CD4-positive, CD25-positive, alpha-beta regulatory T cell (primary cell): Measurements from ENCODE around the gene PIM3. TPM values are rescaled to one million over a fixed set of nuclear protein-coding genes. Genes with fewer than 3 reads are reported as not detected.
A peak's percentile ranks its signal among the peaks of the same experiment; 100 is the strongest.

Experiments used
- ATAC-seq, 2 donors: fragments of 150-1000 bp; cut with Tn5 transposase; one replicate each; pipeline ENCODE4 v1.10.0; 2021; ENCODE audit warnings: low read depth in 2 of 2, moderate number of reproducible peaks in 2 of 2, moderate library complexity in 1 of 2
- DNase-seq, 3 donors: peaks; one replicate each; pipeline versions ENCODE4 v3.0.0 to v3.0.0-alpha.2; 2012 to 2022; ENCODE audit warnings: mixed read lengths in 1 of 3
- H3K27ac ChIP-seq: one replicate; pipeline ENCODE4 v1.7.0; 2013; ENCODE audit warnings: mild to moderate bottlenecking, low read length; ENCODE audit not compliant: insufficient read depth, poor library complexity, severe bottlenecking
- H3K27me3 ChIP-seq: one replicate; pipeline ENCODE4 v1.7.0; 2013; ENCODE audit warnings: low read length; ENCODE audit not compliant: control insufficient read depth, insufficient read depth
- H3K36me3 ChIP-seq: one replicate; pipeline ENCODE4 v1.7.0; 2013; ENCODE audit warnings: mild to moderate bottlenecking, low read length, moderate library complexity; ENCODE audit not compliant: control insufficient read depth, insufficient read depth
- H3K4me1 ChIP-seq: 2 replicates; pipeline ENCODE4 v1.7.0; 2013; ENCODE audit warnings: mild to moderate bottlenecking, low read length; ENCODE audit not compliant: insufficient read depth, control insufficient read depth, poor library complexity, severe bottlenecking
- H3K4me3 ChIP-seq: one replicate; pipeline ENCODE4 v1.7.0; 2013; ENCODE audit warnings: low read depth, mild to moderate bottlenecking, low read length, moderate library complexity
- H3K9me3 ChIP-seq, 2 experiments: 1 replicate in 1 of 2; 2 replicates in 1 of 2; pipeline ENCODE4 v1.7.0; 2013; ENCODE audit warnings: low read length in 2 of 2, mild to moderate bottlenecking in 1 of 2, moderate library complexity in 1 of 2; ENCODE audit not compliant: control insufficient read depth in 2 of 2
- H3K27ac Mint-ChIP-seq, 3 donors: one replicate each; pipeline ENCODE4 v1.8.0; 2020 to 2022; ENCODE audit warnings: mild to moderate bottlenecking in 3 of 3, mixed read lengths in 3 of 3, moderate library complexity in 2 of 3
- H3K27me3 Mint-ChIP-seq: one replicate; pipeline ENCODE4 v1.8.0; 2022; ENCODE audit warnings: mild to moderate bottlenecking, mixed read lengths
- H3K36me3 Mint-ChIP-seq: one replicate; pipeline ENCODE4 v1.8.0; 2020; ENCODE audit warnings: mixed read lengths
- H3K4me1 Mint-ChIP-seq, 4 donors: one replicate each; pipeline ENCODE4 v1.8.0; 2020 to 2022; ENCODE audit warnings: mixed read lengths in 4 of 4, mild to moderate bottlenecking in 1 of 4
- H3K4me3 Mint-ChIP-seq, 4 donors: one replicate each; pipeline ENCODE4 v1.8.0; 2020 to 2022; ENCODE audit warnings: mild to moderate bottlenecking in 4 of 4, mixed read lengths in 4 of 4, moderate library complexity in 3 of 4
- H3K9me3 Mint-ChIP-seq, 7 donors: one replicate each; pipeline ENCODE4 v1.8.0; 2020 to 2022; ENCODE audit warnings: mixed read lengths in 7 of 7, mild to moderate bottlenecking in 3 of 7, moderate library complexity in 2 of 7
- polyA plus RNA-seq, 4 donors: library from polyadenylated mRNA; unstranded; fragments of 300-500 nt; fragmentation: Illumina TruSeq; gene quantifications; one replicate each; pipeline ENCODE4 v1.2.3, GENCODE V29; 2021
- total RNA-seq: library from RNA; stranded (reverse); gene quantifications from one replicate; pipeline ENCODE4 v1.2.3, GENCODE V29; 2022

PIM3 gene
- total and polyA plus RNA-seq, 5 donors from 2014 or later = 34.0 to 294 (median 41.3) TPM

DNA sequence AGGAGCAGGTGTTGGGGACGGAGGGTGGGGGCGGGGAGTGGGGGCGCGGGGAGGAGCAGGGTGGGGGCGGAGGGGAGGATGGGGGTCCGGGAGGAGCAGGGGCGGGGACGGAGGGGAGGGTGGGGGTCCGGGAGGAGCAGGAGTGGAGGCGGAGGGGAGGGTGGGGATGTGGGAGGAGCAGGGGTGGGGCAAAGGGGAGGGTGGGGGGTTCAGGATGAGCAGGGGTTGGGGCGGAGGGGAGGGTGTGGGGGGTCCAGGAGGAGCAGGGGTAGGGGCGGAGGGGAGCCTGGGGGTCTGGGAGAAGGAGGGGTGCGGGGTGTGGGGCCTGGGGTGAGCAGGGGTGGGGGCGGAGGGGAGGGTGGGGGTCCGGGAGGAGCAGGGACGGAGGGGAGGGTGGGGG, 25.0 kb upstream of the PIM3 start:
- Histone ChIP-seq H3K27me3 (no peaks in the 10 kb centered on the region), H3K27ac (peak overlapping the region; percentile 96), H3K4me1 (peaks cover 51% of the 10 kb centered on the region), H3K4me3 (no peak overlapping the region), H3K9me3 (no peaks in the 10 kb centered on the region), H3K36me3 (no peaks in the 10 kb centered on the region)
- ATAC-seq = no peak
- Mint-ChIP-seq H3K36me3 (no peaks in the 10 kb centered on the region), H3K27me3 (no peaks in the 10 kb centered on the region), H3K9me3 (peaks cover 0 to 2% (median 0%) of the 10 kb centered on the region in 7 donors), H3K4me3 (peak overlapping the region in 3 of 4 donors; percentile 32 to 72 (median 68)), H3K4me1 (peaks cover 5 to 48% (median 14%) of the 10 kb centered on the region in 4 donors), H3K27ac (no peak overlapping the region)
- DNase-seq = peak in 2 of 3 donors; percentile 35 to 50

DNA sequence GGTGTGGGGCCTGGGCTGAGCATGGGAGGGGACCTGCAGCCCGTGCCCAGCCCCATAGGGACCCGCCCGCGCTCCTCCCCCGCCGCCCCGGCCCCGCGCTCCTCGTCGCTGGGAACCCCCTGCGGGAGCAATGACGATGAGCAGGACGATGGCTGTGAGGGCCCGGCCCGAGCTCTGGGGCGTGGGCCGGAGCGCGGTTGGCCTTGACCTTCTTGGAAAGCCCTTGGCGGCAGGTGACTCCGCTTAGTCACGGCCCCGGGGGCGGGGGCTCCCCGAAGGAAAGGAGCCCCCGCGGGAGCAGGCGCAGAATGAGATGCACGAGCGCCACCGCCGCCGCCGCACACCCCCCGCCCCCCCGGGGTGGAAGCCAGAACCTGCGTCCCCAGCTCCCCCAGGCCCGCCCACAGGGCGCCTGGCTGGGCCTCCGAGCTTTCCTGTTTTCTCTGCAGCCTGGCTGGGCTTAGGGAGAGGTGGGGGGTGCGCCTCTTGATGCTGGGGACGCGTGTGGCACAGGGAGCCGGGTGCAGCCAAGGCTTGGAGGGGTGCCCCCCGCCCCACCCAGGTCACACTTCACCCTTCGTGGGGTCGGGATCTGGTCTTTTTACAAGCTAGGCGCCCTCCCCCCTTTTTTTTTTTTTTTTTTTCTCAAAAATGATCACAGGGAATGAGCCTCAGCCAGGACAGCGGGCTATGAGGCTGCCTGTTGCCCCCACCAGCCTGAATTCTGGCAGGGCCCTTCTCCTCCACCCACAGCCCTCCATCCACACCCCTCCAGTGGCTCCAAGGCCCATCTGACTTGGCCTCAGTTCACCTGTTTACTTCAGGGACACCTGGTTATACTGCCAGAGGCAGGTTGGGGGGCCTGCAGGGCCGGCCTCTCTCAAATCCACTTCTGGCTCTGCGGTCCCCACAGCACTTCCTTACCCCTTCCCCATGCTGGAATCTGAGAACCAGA, 24.3 kb upstream of the PIM3 start:
- peak overlapping the region; percentile 96 for H3K27ac ChIP-seq
- peak overlapping the region; percentile 68 to 75 (median 71) for H3K4me3 Mint-ChIP-seq
- no peaks in the 10 kb centered on the region for H3K36me3 ChIP-seq
- no peaks in the 10 kb centered on the region for H3K9me3 ChIP-seq
- no peaks in the 10 kb centered on the region for H3K36me3 Mint-ChIP-seq
- H3K27me3 ChIP-seq = no peaks in the 10 kb centered on the region
- ATAC-seq = peak; percentile 72 to 73
- H3K9me3 Mint-ChIP-seq = peaks cover 0 to 2% (median 0%) of the 10 kb centered on the region in 7 donors
- H3K4me1 Mint-ChIP-seq = peaks cover 0 to 43% (median 15%) of the 10 kb centered on the region in 4 donors
- peaks cover 44% of the 10 kb centered on the region for H3K4me1 ChIP-seq
- H3K27ac Mint-ChIP-seq = peak overlapping the region; percentile 60 to 91 (median 90)
- no peaks in the 10 kb centered on the region for H3K27me3 Mint-ChIP-seq
- peak; percentile 85 to 93 (median 88) for DNase-seq
- no peak overlapping the region for H3K4me3 ChIP-seq

DNA sequence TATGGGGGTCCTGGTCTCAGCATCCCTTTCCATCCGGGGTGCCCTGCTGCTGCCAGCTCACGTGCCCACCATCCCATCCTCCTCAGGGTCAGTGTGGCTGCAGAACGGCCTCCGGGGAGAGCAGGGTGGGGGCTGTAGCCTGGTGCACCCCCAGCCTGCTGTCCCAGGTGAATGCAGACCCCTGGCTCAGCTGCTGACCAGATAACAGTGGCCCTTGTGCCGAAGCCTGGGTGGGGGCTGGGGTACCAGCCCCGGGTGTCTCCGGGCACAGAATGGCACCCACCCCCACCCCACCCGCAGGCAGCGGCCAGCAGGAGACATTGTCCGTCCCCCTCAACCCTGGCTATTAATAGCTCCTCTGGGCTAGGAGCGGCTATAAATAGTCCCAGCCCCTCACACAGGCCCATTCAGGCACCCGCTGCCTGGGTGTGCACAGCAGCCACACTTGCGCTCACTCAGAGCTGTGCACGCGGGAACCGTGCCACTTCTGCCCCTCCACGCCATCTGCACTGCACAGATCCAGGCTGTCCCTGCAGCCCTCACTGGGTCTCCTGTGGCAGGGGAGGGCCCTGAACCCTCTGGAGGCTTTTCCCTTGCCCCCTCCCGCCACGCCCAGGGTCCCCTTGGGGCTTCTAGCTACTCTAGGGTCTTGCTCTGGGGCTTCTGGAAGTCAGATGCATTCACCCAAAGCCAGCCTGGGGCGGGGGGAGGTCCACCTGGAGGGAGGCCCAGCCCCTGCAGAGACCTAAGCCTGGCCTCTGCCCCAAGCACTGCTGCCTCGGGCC, 23.4 kb upstream of the PIM3 start:
- H3K4me1 ChIP-seq = peaks cover 37% of the 10 kb centered on the region
- no peaks in the 10 kb centered on the region for H3K36me3 ChIP-seq
- peaks cover 0 to 37% (median 12%) of the 10 kb centered on the region in 4 donors for H3K4me1 Mint-ChIP-seq
- H3K9me3 Mint-ChIP-seq = peaks cover 0 to 2% (median 0%) of the 10 kb centered on the region in 7 donors
- H3K27ac ChIP-seq = peak overlapping the region; percentile 96
- no peak for ATAC-seq
- H3K36me3 Mint-ChIP-seq = no peaks in the 10 kb centered on the region
- no peak overlapping the region for H3K4me3 ChIP-seq
- DNase-seq = no peak
- no peaks in the 10 kb centered on the region for H3K27me3 ChIP-seq
- no peaks in the 10 kb centered on the region for H3K9me3 ChIP-seq
- H3K27me3 Mint-ChIP-seq = no peaks in the 10 kb centered on the region
- peak overlapping the region; percentile 48 to 91 (median 60) for H3K27ac Mint-ChIP-seq
- H3K4me3 Mint-ChIP-seq = peak overlapping the region; percentile 68 to 75 (median 71)

DNA sequence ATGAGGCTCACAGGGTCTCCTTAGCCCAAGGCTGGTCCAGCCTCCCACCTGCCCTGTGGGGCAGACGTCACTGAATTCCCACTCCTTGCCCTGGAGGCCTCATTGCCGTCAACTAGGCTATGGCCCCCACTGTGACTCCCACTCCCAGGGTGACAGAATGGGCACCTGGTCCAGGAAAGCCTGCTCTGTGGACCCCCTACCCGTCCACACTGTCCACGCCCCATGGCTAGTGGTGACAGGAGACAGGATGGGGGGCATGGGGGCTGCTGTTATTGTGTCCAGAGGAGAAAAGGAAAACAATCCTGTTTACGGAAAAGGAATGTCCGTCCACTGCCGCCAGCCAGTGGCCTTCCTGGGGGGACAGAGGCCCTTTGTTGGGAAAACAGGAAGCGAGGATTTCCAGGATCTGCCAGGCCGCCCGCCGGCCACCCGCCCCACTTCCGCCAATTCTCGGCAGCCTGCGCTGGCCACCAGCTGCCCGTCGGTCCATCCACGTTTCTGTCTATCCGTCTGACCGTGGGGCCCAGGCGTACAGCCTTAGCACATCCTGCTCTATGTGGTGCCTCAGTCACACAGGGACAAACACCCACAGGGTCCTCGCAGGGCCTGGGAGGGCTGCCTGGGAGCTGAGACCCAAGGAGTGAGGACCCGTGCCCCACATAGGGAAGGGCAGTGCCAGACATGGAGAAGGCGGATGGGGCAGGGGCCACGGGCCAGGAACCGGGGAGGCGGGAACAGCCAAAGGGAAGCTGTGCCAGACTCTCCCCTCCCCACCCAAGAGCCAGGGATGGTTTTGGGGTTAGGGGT, 22.6 kb upstream of the PIM3 start:
- ATAC-seq (no peak), DNase-seq (no peak)
- Histone ChIP-seq H3K27me3 (no peaks in the 10 kb centered on the region), H3K27ac (peak overlapping the region; percentile 96), H3K9me3 (no peaks in the 10 kb centered on the region), H3K36me3 (no peaks in the 10 kb centered on the region), H3K4me3 (no peak overlapping the region), H3K4me1 (peaks cover 36% of the 10 kb centered on the region)
- peak overlapping the region in 1 of 4 donors; percentile 44 for H3K4me3 Mint-ChIP-seq
- peak overlapping the region in 1 of 3 donors; percentile 20 for H3K27ac Mint-ChIP-seq
- no peaks in the 10 kb centered on the region for H3K27me3 Mint-ChIP-seq
- H3K36me3 Mint-ChIP-seq = no peaks in the 10 kb centered on the region
- H3K9me3 Mint-ChIP-seq = peaks cover 0 to 2% (median 0%) of the 10 kb centered on the region in 7 donors
- peaks cover 0 to 29% (median 9%) of the 10 kb centered on the region in 4 donors for H3K4me1 Mint-ChIP-seq

DNA sequence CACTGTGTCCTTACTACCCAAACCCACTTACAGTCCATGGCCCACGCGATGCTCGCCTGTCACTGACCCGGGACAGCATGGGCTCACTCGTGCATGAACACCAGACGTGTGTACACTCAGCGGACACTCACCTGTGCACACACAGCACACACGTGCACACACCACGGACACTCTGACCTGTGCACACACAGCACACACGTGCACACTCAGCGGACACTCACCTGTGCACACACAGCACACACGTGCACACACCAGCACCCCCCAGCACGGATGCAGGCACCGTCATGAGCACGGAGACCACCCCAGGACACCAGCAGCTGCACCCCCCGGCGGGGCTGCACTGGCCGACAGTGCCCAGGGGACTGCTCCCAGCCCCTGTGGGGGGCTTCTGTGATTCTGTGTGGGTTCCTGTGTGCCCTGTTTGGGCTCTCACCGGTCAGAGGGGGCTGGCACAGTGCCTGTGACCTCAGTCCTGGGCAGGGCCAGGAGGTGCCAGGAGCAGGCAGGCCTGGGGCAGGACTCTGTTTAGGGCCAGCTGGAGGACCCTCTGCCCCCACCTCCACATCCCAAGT, 21.9 kb upstream of the PIM3 start:
- Mint-ChIP-seq H3K9me3 (peaks cover 0 to 2% (median 0%) of the 10 kb centered on the region in 7 donors), H3K4me3 (no peak overlapping the region), H3K36me3 (no peaks in the 10 kb centered on the region), H3K27ac (peak overlapping the region in 1 of 3 donors; percentile 73), H3K4me1 (peaks cover 0 to 23% (median 4%) of the 10 kb centered on the region in 4 donors), H3K27me3 (no peaks in the 10 kb centered on the region)
- Histone ChIP-seq H3K4me1 (peaks cover 30% of the 10 kb centered on the region), H3K27ac (no peak overlapping the region), H3K9me3 (no peaks in the 10 kb centered on the region), H3K27me3 (no peaks in the 10 kb centered on the region), H3K36me3 (no peaks in the 10 kb centered on the region), H3K4me3 (no peak overlapping the region)
- ATAC-seq = no peak
- no peak for DNase-seq

DNA sequence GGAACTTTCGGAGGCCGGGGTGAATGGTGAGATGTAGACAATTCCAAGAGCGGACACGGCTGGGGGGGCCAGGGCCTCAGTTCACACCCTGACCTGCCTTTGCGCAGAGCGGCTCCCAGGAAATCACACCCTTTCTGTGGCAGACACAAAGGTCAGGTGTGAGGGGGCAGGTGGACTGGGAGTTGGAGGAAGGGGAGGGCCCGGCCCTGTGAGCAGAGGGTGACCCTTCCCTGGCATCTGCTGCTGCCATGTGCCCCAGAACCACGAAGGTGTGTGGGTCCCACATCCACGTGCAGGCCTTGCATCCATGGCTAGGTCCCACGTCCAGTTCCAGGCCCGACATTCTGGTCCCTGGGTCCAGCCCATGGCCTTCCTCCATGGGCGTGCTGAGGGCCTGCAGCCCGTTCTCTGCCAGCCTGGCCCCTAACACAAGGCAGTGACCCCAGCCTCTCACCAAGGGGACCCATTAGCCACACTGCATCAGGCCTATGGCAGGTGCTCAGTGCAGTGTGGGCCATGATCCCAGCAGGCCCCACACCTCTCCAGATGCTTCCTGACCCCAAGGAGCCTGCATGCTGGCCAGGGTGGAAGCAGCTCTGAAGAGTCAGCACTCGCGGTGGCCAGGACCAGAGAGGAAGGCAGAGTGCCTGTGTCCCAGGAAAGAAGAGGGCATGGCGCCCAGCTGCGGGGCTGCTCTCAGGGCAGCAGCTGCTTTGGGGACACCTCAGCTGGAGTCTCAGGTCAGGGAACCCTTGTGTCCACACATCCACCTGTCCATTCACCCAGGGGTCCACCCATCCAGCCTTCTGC, 18.9 kb upstream of the PIM3 start:
- DNase-seq (no peak), ATAC-seq (no peak)
- peak overlapping the region in 1 of 4 donors; percentile 22 for H3K4me3 Mint-ChIP-seq
- H3K36me3 Mint-ChIP-seq = no peaks in the 10 kb centered on the region
- Histone ChIP-seq H3K9me3 (no peaks in the 10 kb centered on the region), H3K27ac (no peak overlapping the region), H3K36me3 (no peaks in the 10 kb centered on the region), H3K27me3 (no peaks in the 10 kb centered on the region), H3K4me3 (no peak overlapping the region), H3K4me1 (peaks cover 22% of the 10 kb centered on the region)
- peak overlapping the region in 1 of 3 donors; percentile 20 for H3K27ac Mint-ChIP-seq
- peaks cover 4 to 30% (median 11%) of the 10 kb centered on the region in 4 donors for H3K4me1 Mint-ChIP-seq
- H3K9me3 Mint-ChIP-seq = peaks cover 0 to 2% (median 0%) of the 10 kb centered on the region in 7 donors
- H3K27me3 Mint-ChIP-seq = no peaks in the 10 kb centered on the region
